HepG2 (cell line): ENCODE data around the gene PPIA. TPM values are rescaled to one million over a fixed set of nuclear protein-coding genes. Genes with fewer than 3 reads are reported as not detected.

Source experiments
- IKZF1 ChIP-seq: fragments of 450-650 bp; IDR thresholded peaks from 2 replicates; pipeline ENCODE4 v1.7.1; 2016
- IRX3 ChIP-seq: sonication (generic); formaldehyde crosslinking; IDR thresholded peaks from 2 replicates; pipeline ENCODE4 v1.8.1; 2023; ENCODE audit warnings: mild to moderate bottlenecking, low read depth, missing genetic modification reagents, borderline replicate concordance
- KDM5B ChIP-seq: sonication (generic); formaldehyde crosslinking; IDR thresholded peaks from 2 replicates; pipeline ENCODE4 v1.4.0; 2020; ENCODE audit warnings: missing genetic modification reagents, mild to moderate bottlenecking, borderline replicate concordance
- MATR3 ChIP-seq: sonication (generic); formaldehyde crosslinking; IDR thresholded peaks from 2 replicates; pipeline ENCODE4 v1.4.0; 2020; ENCODE audit warnings: missing genetic modification reagents
- MAZ ChIP-seq, 2 experiments: sonication (generic) in 1 of 2; formaldehyde crosslinking in 1 of 2; IDR thresholded peaks; 2 replicates each; pipeline versions ENCODE4 v1.5.0 to v1.6.1; 2012 to 2020; ENCODE audit warnings: low read depth in 2 of 2, mild to moderate bottlenecking in 2 of 2, borderline replicate concordance in 1 of 2, improper control_type of control experiment in 1 of 2, low read length in 1 of 2, missing genetic modification reagents in 1 of 2, moderate library complexity in 1 of 2
- PAWR ChIP-seq: sonication (generic); formaldehyde crosslinking; IDR thresholded peaks from 2 replicates; pipeline ENCODE4 v1.4.0; 2020; ENCODE audit warnings: missing genetic modification reagents, mild to moderate bottlenecking, borderline replicate concordance
- PBX2 ChIP-seq: IDR thresholded peaks from 2 replicates; pipeline ENCODE4 v1.6.1; 2016; ENCODE audit warnings: control low read depth
- TRIM24 ChIP-seq: sonication (generic); formaldehyde crosslinking; IDR thresholded peaks from 2 replicates; pipeline ENCODE4 v1.8.0; 2022; ENCODE audit warnings: mild to moderate bottlenecking, missing genetic modification reagents
- TSC22D2 ChIP-seq: sonication (generic); formaldehyde crosslinking; IDR thresholded peaks from 2 replicates; pipeline ENCODE4 v1.5.1; 2020; ENCODE audit warnings: missing genetic modification reagents, mild to moderate bottlenecking, borderline replicate concordance
- ZBTB40 ChIP-seq, 2 experiments: fragments of 450-650 bp in 1 of 2; sonication (generic) in 1 of 2; formaldehyde crosslinking in 1 of 2; IDR thresholded peaks; 2 replicates each; pipeline versions ENCODE4 v1.6.1 to v1.8.0; 2016 to 2022; ENCODE audit warnings: antibody characterized with exemption in 1 of 2, mild to moderate bottlenecking in 1 of 2, missing genetic modification reagents in 1 of 2
- ZNF292 ChIP-seq: sonication (generic); formaldehyde crosslinking; IDR thresholded peaks from 2 replicates; pipeline ENCODE4 v1.8.1; 2022; ENCODE audit warnings: mild to moderate bottlenecking, low read depth, missing genetic modification reagents, borderline replicate concordance
- ZNF7 ChIP-seq: IDR thresholded peaks from 2 replicates; pipeline ENCODE4 v1.6.1; 2016; ENCODE audit warnings: missing biosample characterization, missing genetic modification reagents
- ZNF891 ChIP-seq: sonication (generic); formaldehyde crosslinking; IDR thresholded peaks from 2 replicates; pipeline ENCODE4 v1.5.0; 2020; ENCODE audit warnings: mild to moderate bottlenecking, missing genetic modification reagents
- polyA plus RNA-seq, 8 experiments: library from polyadenylated mRNA; depleted of rRNA in 3 of 8; stranded (reverse) in 7 of 8; unstranded in 1 of 8; fragments of >200 nt; fragmentation: Illumina TruSeq in 4 of 8; extraction: Trizol in 4 of 8; gene quantifications; 2 replicates each; pipeline versions ENCODE4 v1.2.1 to v1.2.3, GENCODE V29; 2011 to 2016; ENCODE audit warnings: low read depth in 4 of 8, missing spikeins in 1 of 8, mixed read lengths in 1 of 8; ENCODE audit not compliant: insufficient read depth in 1 of 8
- total RNA-seq, 5 experiments: library from RNA; depleted of rRNA; stranded (reverse); fragments of >200 nt; fragmentation: Illumina TruSeq; extraction: Trizol; gene quantifications; 2 replicates each; pipeline ENCODE4 v1.2.3, GENCODE V29; 2016; ENCODE audit warnings: low read depth in 1 of 5
- TF ChIP-seq, protein P1 (sequence below): sonication (generic); formaldehyde crosslinking; IDR thresholded peaks from 2 replicates; pipeline ENCODE4 v1.8.1; 2023; ENCODE audit warnings: missing genetic modification reagents, inconsistent platforms, borderline replicate concordance
- TF ChIP-seq, protein P2 (sequence below): sonication (generic); formaldehyde crosslinking; IDR thresholded peaks from 2 replicates; pipeline ENCODE4 v1.5.0; 2020; ENCODE audit warnings: missing genetic modification reagents

The PPIA gene
- total and polyA plus RNA-seq, 2 of the 13 experiments (the other 11 are each of a cell fraction or from before 2014, with no cell fraction given): 2,268 to 3,010 TPM

DNA sequence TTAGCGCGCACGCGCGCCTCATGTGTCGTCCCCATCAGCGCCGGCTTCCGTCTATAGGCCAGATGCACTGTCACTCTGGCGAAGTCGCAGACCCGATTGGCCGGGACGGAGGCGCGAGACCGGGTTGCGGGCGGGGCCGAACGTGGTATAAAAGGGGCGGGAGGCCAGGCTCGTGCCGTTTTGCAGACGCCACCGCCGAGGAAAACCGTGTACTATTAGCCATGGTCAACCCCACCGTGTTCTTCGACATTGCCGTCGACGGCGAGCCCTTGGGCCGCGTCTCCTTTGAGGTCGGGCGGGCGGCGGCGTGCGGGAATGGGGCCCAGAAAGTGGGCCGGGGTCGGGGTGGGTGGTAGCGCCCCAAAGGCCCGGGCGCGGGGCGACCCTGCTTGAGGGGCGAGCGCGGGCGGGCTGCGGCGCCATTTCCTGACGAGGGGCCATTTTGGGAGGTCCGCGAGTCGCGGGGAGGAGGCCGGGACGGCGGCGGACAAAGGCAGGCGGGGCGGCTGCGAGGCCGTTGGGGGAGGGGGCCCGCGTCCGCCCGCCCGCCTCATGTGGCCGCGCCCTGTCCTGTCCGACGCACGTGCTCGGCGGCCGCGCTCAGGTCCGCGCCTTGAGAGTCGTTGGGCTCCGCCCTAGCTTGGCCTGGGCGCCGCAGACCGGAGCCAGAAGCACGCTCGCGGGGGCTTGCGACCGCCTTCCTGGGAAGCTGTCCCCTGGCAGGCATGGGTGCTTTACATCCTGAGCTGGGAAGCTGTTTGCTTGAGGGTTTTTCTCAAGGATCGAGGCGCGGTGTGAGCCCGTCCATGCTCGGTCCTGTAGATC lies at the start of gene PPIA (continued):
- TF ChIP-seq, protein P1, sequence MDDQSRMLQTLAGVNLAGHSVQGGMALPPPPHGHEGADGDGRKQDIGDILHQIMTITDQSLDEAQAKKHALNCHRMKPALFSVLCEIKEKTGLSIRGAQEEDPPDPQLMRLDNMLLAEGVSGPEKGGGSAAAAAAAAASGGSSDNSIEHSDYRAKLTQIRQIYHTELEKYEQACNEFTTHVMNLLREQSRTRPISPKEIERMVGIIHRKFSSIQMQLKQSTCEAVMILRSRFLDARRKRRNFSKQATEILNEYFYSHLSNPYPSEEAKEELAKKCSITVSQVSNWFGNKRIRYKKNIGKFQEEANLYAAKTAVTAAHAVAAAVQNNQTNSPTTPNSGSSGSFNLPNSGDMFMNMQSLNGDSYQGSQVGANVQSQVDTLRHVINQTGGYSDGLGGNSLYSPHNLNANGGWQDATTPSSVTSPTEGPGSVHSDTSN (CRISPR knock-in tag): peak; percentile 97; the same call in 1 of the 2 replicates
- TF ChIP-seq IRX3 (CRISPR knock-in tag): peak; percentile 89
- TF ChIP-seq TRIM24 (CRISPR knock-in tag): no peak
- no peak for TF ChIP-seq TSC22D2 (CRISPR knock-in tag)
- no peak for TF ChIP-seq ZNF292 (CRISPR knock-in tag)
- peak; percentile 10; the same call in 1 of the 2 replicates for TF ChIP-seq ZNF891
- TF ChIP-seq ZBTB40 (IDR thresholded peaks at IDR 0.05): no peak
- TF ChIP-seq ZBTB40 (CRISPR knock-in tag; IDR thresholded peaks at IDR 0.05): peak; percentile 53
- no peak for TF ChIP-seq MAZ (IDR thresholded peaks at IDR 0.05; ENCODE audit: borderline replicate concordance, low read depth, low read length)
- TF ChIP-seq MAZ (CRISPR knock-in tag; IDR thresholded peaks at IDR 0.05; ENCODE audit: low read depth): peak; percentile 67; the same call in 1 of the 2 replicates
- no peak for TF ChIP-seq MATR3 (CRISPR knock-in tag)
- TF ChIP-seq PAWR (CRISPR knock-in tag): no peak
- TF ChIP-seq KDM5B: peak; percentile 84; the same call in 1 of the 2 replicates
- no peak for TF ChIP-seq ZNF7 (CRISPR knock-in tag)
- no peak for TF ChIP-seq IKZF1
- TF ChIP-seq, protein P2, sequence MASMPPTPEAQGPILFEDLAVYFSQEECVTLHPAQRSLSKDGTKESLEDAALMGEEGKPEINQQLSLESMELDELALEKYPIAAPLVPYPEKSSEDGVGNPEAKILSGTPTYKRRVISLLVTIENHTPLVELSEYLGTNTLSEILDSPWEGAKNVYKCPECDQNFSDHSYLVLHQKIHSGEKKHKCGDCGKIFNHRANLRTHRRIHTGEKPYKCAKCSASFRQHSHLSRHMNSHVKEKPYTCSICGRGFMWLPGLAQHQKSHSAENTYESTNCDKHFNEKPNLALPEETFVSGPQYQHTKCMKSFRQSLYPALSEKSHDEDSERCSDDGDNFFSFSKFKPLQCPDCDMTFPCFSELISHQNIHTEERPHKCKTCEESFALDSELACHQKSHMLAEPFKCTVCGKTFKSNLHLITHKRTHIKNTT (CRISPR knock-in tag): no peak
- TF ChIP-seq PBX2 (CRISPR knock-in tag): peak; percentile 97
